Amniotic epithelial cell (primary cell): ENCODE data around the gene C11orf21.

Experiments used
- DNase-seq: peaks from one replicate; pipeline ENCODE4 v3.0.0-alpha.2; 2010; ENCODE audit warnings: low read depth

Gene C11orf21

DNA sequence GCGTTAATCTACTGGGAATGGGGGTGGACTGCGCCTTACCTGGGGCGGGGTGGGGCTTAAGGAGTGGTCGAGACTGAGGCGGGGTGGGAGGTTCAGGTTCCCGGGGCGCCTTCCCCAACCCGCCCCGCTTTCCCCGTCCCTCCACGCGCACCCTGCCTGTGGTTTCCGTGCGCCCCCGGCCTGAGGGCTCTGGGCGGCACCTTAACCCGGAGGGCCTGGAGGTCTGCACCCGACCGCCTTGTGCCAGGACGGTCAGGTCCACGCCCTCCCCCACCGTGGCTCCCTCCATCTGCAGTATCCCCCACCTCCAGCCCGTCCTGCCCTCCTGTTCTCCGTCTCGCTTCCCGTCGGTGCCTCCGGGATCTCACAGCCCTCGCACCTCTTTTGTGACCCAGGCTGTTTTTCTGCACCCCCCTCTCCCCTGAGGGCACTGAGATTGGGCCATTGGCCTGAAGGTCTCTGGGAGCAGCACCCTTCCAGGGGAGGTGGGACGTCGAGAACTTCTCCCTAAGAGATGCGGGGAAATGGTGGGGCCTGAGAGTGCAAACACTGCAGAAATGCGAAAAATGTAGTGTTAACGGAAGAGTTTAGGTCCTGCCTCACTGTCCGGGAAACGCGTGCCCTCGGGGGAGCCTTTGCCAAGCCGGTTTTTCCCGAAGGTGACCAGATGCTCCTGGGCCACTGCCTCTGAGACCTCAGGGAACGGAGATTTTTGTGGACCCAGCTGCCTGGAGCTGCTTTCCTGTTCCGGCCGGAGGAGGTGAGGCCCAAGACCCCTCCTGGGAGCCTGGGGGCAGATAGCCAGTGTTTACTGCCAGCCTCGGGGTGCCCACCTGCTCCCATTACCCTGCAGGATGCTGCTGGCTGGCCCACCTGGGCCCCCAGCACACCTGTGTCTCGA, 30.1 kb downstream of the C11orf21 start:
- no peak for DNase-seq

DNA sequence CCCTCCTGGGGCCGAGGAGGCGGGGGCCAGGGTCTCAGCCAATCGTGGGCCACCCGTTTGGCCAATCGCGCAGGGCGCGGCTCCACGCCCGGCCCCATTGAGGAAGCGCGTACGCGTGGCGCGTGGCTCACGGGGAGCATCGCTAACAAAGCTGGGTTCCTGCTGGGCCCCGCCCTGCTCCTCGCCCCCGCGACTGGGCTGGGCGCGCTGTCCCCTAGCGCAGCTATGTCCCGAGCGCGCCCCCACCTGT, 30.7 kb downstream of the C11orf21 start:
- DNase-seq, result no peak

DNA sequence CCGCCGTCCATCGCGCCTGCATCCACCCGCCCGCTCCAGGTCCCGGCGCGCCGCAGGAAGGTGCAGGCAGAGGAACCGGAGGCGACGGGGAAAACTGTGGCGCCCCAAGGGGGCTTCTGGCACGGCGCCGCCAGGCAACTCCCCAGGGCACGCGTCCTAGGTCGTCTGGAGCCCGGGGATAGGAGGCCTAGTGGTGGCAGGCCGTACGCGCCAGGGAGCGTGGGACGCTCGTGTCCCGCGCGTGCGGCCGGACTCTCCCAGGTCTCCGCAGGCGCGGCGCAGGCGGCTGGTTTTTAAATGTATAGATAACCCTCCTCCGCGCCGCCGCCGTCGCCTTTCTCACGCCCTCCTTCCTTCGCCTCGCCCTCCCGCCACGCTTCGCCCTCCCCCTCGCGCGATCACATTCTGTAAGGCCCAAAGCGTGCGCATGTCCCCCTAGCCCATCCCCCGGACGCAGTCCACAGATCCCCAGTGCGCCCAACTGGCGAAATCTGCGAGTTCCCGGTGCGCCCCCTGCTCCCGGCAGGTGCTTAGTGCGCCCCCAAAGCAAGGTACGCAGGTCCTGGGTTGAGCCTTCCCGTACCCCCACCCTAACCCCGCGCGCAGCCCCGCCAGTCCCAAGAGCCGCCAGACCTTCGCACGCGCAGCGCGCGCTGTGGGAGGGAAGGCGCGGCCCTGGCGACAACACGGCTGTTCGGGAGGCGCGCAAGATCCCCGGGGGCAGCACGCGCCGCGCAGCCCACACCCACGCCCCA, 31.2 kb downstream of the C11orf21 start, which contains the start of gene ASCL2:
TSS of gene ASCL2 (minus strand) at position 267 of the 755 bp plus-strand sequence. CDS start at position 11, 256 bp downstream.
- no peak for DNase-seq

DNA sequence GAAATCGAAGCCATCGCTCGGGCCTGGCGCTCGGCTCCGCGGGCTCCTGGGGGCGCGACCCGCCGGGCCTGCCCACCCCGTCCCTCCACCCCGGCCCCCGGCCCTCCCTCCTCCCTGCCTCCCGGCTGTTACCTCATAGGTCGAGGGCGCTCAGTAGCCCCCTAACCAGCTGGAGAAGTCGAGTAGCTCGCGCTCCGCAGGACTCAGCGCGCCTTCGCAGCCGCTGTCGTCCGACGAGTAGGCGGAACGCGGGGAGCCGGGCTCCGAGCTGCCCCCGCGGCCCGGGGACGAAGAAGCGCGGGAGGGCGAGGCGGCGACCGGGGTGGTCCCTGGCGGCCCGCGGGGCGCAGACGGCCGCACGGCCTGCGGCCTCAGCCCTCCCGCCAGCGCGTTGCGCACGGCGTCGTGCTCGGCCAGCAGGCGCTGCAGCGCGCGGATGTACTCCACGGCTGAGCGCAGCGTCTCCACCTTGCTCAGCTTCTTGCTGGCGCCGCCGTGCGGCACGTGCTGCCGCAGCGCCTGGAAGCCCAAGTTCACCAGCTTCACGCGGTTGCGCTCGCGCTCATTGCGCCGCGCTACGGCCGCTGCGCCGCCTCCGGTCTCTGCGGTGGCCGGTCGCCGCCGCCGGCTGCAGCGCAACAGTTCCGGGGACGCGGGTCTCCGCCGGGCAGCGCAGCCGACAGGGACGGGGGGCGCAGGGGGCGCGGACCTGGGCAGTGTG, 32.0 kb downstream of the C11orf21 start:
- peak; percentile 51 for DNase-seq

DNA sequence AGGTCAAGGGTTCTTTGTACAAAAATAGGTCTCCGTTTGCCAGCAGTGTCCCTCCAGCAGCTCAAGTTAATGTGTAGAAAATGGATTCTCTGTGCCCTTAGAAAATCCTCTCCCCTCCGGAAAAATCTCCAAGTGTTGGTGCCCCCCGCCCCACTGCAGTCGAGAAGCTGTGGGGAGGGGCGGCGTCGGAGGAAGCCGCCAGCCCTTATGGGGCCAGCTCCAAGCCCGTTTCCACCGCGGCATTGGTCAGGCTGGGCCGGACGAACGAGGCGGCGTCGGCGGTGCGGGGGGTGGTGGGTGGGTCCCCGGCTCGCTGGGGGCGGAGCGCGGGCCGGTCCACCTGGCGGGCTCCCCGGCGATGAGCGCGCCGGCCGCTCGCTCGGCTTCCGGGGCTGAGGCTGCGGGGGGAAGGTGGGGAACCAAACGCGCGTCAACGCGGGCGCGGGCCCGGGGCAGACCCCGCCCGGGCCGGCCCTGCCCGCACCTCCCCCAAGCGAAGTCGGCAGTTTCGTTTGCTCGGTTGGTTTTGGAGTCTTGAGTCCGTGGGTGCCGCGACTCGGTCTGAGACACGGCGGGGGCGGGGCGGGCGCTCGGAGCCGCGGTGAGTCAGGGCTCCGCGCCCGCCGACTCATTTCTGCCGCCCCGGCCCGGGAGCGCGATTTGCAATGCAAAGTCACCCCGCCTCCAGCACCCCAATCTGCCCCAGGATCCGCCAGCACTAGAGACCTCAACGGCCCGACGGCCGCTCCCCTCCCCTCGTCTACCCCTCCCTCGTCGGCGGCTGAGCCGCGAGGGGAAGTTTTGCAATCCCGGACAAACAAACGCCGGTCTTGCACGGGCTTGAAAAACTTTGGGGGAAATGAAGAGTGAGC, 32.8 kb downstream of the C11orf21 start:
- peak; percentile 5 for DNase-seq

DNA sequence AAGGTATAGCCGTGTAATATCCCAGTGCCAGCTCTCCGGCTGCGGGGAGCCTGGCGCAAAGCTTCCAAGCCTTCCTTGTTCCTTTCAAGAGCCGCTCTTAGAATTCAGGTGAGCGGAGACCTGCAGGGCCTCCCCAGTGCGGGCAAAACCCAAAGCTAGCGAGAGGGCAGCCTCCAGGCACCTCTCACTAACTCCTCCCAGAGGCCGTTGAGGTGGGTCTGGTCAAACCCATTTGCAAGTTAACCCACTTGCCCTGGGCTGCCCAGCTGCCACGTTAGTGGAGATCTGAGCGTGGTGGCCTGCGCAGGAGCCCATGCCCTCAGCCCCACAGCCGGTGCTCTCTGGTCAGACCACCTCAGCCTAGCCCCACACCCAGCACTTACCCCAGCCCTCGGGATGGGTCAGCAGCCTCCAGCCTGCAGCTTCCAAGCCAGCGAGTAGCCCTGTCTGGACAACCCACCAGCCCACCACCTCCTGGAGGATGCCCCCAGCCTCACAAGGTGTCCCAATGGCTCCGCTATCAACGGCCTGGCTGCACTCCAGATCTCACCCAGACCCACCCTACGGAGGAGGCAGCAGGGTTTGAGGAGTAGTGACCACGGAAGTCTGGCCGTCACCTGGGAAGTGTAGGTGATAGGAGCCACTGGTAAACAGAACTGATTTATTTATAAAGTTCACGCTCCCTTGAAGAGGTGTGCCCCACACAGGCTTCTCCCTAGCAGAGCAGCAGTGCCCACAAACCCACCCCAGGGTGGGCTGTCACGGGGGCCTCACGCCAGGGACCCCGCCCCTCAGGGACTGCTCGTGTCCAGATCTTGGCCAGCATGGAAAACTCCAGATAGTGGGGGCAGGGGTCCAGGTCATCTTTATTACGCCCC, 33.6 kb downstream of the C11orf21 start:
- DNase-seq, result no peak

DNA sequence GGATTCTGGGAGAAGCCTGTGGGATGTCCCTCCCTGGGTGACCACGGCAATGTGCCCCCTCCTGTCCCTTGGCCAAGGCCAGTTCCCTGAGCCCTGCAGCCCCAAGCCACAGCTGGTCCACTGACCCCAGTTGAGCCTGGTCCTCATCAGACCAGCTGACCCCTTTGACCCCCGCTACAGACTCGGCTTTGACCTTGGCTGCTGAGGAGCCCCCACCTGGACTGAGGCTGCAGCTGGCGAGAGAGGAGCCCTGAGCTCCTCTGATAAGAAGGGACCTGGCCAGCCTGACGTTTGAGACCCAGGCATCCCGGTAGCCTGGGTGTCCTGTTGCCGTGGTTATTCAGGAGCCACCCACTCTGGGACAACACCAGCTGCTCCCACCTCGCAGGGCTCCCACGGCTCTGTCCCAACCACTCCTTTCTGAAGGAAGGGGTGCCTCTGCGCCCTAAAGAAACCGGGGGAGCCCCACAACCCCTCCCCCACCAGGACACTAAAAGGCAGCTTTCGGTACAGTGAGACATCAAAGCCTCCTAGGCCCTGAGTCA, 34.3 kb downstream of the C11orf21 start:
- no peak for DNase-seq

DNA sequence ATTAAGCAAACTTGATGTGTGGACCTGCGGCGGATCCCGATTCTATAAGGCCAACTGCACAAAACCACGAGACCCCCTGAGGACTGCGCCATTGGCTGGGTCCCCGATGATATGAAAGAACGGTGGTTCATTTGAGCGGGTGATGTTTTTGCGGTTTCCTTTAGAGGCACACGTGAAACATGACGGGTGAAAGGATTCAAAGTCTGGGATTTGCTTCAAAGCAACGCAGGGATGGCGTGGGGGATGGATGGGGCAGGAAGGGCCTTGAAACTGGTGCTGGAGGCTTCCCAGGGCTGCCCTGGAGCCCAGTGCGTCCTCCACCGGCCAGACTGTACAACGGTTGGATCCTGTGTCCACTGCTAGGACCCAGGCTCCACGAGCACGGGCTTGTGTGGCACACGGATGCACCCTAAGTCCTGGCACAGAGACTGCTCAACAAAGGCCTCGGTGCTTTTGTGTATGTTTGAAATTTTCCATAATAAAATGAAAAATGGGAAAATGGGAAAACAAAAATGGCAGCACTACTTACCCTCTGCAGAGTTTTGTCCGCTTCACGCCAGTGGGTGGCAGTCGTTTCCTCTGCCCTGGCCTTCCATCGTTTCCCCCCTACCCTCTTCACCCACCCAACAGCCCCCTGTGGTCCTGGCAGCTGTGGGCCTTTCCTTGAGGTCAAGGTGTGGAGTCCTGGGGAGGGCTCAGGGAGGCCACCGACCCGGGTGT, 35.0 kb downstream of the C11orf21 start:
- no peak for DNase-seq

DNA sequence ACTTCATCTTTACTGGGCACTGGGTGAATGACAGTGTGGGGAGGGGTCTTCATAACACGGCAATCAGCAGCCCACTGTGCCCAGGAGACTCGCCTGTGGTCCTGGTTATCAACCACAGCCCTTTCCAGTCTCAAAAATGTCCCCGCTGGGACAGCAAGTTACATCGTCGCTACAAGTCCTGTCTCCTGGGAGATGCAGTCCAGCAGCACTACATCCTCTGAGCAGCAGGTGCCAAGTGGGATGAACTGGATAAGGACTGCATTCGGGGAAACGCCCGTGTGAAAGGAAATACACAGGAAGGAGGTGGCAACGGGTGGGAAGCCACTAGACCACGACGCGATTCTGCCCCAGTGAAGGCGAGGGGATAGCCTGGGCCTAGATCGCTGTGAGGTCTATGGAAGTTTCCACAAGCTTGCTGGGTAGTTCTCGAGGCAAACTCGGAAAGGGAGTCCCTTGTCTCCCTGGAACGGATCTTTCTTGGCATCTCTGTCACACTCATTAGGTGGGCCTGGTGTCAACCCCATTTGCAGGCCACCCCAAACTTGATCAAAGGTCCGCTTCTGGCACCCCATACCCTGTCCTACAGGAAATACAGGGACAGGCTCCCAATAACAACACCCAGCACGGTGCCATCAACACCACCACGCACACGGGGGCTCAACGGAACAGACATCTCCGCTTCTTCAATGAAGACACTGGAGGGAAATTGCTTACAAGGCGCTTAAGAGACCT, 35.7 kb downstream of the C11orf21 start:
- DNase-seq, result no peak

DNA sequence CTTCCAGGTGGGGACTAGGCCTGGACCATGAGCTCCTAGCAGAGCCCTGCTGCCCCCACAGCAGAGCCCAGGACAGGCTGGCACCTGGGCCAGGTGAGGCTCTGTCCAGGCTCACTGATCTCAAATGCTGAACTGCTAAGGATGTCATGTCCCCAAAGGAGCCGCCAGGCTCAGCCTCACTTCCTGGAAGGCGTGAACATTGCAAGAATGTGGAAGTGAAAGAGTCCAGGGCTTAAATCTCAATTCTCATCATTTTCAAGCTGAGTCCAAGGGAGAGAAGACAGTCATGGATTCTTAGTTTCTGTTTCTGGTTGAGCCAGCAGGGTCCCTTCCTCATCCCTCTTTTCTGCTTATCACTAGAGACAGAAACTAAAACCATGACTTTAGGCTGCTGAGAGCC, 36.3 kb downstream of the C11orf21 start:
- no peak for DNase-seq

DNA sequence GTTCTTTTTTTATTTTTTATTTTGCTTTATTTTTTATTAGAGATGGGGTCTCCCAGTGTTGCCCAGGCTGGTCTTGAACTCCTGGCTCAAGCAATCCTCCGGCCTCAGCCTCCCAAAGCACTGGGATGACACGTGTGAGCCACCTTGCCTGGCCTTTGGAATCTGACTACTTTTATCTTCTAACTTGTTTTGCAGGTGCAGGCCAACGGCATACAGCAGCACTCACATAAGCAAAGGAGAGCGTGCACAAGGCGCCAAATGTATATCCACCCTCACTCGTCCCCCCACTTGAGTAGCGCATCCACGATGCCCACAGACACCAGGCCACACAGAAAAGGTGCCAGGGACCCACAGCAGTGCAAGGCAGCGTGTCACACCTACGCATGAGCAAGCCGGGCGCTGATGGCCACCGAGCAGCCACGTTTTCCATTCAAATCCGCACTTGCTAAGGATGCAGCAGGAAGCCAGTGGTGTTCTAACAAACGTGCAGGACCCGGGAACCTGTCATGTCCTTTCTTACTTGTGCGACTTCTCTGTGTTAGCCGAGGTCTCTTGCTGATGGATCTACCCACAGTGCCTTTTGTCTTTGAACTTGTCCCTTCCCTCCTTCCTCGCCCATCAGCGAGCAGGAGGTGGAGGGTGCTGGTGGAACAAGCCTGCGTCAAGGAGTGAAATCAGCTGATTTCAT, 37.2 kb downstream of the C11orf21 start:
- DNase-seq, result no peak

DNA sequence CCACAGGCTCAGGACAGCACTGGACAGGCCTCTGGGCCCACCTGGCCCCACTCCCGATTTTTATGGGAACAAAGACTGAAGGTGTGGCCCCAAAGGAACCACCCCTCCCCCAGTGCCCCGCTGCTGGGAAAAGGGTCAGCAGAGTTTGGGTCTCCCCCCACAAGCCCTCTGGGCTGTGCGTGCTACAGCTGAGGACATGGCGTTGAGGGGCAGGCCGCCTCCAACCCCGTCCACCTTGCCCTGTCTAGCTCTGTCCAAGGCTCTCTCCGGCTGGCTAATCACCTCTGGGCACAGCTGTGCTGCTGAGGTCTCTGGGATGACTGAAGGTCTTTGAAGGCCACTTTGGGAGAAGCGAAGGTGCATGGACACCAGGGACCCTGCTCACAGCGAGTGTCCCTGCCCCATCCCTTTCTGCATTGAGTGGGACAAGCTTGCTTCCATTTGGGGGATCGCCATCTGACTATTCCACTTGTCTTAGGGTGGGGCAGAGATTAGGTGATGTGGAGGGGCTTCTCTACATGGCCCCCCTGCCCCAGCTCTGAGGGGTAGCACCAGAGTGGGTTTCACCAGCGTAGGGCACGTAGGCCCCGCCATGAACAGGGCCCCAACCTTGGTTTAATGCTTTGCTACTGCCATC, 37.9 kb downstream of the C11orf21 start:
- no peak for DNase-seq

DNA sequence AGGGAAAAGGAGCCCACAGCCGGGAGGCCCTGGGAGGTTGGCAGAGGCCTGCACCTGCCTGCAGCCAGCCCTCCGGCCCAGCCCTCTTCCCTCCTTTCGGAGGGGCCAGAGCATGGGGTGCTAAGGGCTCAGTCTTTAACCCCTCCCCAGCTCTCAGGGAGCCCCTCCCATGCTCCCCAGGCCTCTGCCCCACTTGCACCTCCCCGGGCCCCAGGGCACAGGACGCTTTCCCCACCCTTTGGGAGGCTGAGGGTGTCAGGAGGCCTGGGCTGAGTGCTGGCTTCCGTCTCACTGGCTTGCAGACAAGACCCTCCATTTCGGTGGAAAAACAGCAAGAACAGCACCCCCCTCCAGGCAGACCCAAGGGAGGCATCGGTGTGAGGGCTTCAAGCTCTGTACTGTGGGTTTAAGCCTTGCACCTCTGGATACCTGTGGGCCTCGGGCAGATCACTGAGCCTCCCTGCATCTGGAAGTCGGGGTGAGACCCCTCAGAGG, 38.6 kb downstream of the C11orf21 start:
- DNase-seq, result no peak

DNA sequence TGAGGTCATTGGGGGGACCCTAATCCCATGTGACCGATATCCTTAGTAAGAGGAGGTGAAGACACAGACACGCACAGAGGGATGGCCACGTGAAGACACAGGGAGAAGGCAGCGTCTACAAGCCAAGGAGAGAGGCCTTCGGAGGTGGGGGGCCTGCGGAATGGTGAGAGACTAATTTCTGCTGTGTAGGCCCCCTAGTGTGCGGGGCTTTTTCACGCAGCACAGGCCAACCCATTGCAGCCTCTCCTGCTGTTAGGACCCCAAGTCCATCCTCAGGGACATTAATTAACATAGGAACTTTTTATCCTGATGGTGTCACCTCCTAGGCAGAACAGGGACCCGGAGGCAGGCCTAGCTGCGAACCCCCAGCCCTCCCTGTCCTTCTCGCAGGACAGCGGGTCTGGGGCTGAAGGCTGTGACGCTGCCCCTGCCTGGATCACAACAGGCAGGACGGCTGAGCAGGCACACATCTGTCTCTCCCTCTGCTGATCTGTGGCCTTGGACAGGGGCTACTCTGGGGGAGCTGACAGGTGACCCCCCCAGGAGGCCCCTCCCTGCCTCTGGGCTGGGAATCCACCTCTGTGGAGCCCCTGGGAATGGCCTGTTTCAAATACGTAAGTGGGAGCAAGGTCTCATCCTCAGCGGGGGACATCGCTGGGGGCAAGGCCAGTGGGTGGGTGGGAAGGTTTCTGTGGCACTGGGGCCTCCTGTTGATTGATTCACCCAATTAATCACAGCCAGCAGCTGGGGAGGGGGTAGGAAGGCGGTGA, 39.2 kb downstream of the C11orf21 start:
- no peak for DNase-seq

DNA sequence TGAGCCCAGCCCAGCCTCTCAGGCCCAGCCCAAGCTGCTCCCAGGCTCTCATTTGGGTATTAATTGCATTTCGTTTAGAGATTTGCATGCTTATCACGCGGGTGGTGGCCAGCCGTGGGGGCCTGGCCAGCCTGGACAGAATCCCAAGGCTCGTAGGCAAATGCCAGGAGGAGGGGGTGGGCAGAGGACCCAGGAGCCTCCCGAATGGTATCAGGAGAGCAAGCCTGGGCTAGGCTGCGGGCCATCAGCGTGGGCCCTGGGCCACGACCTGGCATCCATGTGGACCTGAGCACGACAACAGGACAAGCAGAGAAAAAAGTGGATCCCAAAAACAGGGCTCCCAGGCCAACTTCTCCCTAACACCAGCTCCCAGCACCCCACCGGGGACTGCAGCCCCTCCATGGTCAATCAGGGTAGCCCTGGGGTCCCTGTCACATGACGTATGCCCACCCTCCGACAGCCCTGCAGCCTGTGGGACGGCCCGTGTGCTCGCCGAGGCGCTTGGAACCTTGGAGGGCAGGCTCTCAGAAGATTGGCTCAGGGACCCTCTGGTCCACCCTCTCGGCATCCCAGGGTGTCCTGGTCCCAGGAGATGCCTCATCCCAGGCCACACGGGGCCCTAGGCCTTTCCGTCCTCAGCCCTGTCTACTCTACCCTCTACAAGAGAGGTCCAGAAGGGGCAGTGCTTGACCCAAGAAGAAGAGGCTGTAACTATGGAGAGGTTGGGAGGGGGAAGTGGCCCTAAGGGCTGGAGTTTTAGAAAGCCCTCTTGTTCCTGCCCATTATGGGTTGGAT, 40.1 kb downstream of the C11orf21 start:
- DNase-seq, result no peak
